ENCODE measurements around the gene TSPAN31. TPM values are rescaled to one million over a fixed set of nuclear protein-coding genes. Genes with fewer than 3 reads are reported as not detected.

The TSPAN31 gene
- total RNA-seq, 1 donor from 2014 or later = 61.3 TPM

- Histone ChIP-seq H3K9me3 (ENCODE audit: low read depth) (no peaks in the 10 kb centered on the region), H3K79me2 (ENCODE audit: low read depth) (peaks cover 39% of the 10 kb centered on the region), H3K4me3 (peak overlapping the region; percentile 85), H3K27me3 (peaks cover 18% of the 10 kb centered on the region), H3K4me2 (peak overlapping the region; percentile 100), H3F3A (ENCODE audit: low read depth) (peaks cover 58% of the 10 kb centered on the region), H3K4me1 (peaks cover 28% of the 10 kb centered on the region), H2AFZ (replicated peaks) (no peak overlapping the region), H3K27ac (no peak overlapping the region), H3K9ac (peak overlapping the region; percentile 95), H4K20me1 (ENCODE audit: low read depth) (peaks cover 7% of the 10 kb centered on the region), H3K36me3 (no peaks in the 10 kb centered on the region)
- Mint-ChIP-seq H3K4me1 (peaks cover 42% of the 10 kb centered on the region), H3K27ac (peak overlapping the region; percentile 97), H3K27me3 (ENCODE audit: insufficient read depth, low read depth) (peaks cover 34% of the 10 kb centered on the region), H3K4me3 (peak overlapping the region; percentile 98), H3K9me3 (peaks cover 3% of the 10 kb centered on the region), H3K36me3 (peaks cover 40% of the 10 kb centered on the region)
- no peak for DNase-seq (ENCODE audit: low spot score)
- TF ChIP-seq CTCF (IDR thresholded peaks at IDR 0.05) (no peak), EZH2phosphoT487 (IDR thresholded peaks at IDR 0.05) (no peak), EZH2 (IDR thresholded peaks at IDR 0.05) (no peak)
These were observed 6.6 kb downstream of the TSPAN31 start for GRCh38 chr12:57751432-57751787.

- Mint-ChIP-seq H3K27me3 (ENCODE audit: insufficient read depth, low read depth) (peaks cover 38% of the 10 kb centered on the region), H3K27ac (peak within 1 kb of the TSS; percentile 97), H3K4me3 (peak within 1 kb of the TSS; percentile 98), H3K9me3 (peaks cover 3% of the 10 kb centered on the region), H3K4me1 (peaks cover 49% of the 10 kb centered on the region), H3K36me3 (peaks cover 36% of the 10 kb centered on the region)
- H3K4me3 ChIP-seq = peak within 1 kb of the TSS; percentile 85
- peaks cover 24% of the 10 kb centered on the region for H3K27me3 ChIP-seq
- peaks cover 31% of the 10 kb centered on the region for H3K4me1 ChIP-seq
- H3K27ac ChIP-seq = peak within 1 kb of the TSS; percentile 11
- no peaks in the 10 kb centered on the region for H3K9me3 ChIP-seq (ENCODE audit: low read depth)
- H2AFZ ChIP-seq (replicated peaks) = no peak within 1 kb of the TSS
- DNase-seq (ENCODE audit: low spot score) = peak; percentile 100
- TF ChIP-seq EZH2 (IDR thresholded peaks at IDR 0.05) = no peak
- TF ChIP-seq EZH2phosphoT487 (IDR thresholded peaks at IDR 0.05) = no peak
- TF ChIP-seq CTCF (IDR thresholded peaks at IDR 0.05) = no peak
- H3K79me2 ChIP-seq (ENCODE audit: low read depth) = peaks cover 35% of the 10 kb centered on the region
- peak within 1 kb of the TSS; percentile 95 for H3K9ac ChIP-seq
- peaks cover 58% of the 10 kb centered on the region for H3F3A ChIP-seq (ENCODE audit: low read depth)
- H3K4me2 ChIP-seq = peak within 1 kb of the TSS; percentile 100
- peaks cover 12% of the 10 kb centered on the region for H4K20me1 ChIP-seq (ENCODE audit: low read depth)
- H3K36me3 ChIP-seq = no peaks in the 10 kb centered on the region
These were observed 7.2 kb downstream of the TSPAN31 start, which contains the start of gene CDK4 for GRCh38 chr12:57751788-57752667. Gene CDK4, minus strand, starts transcription at chr12:57752310. Its CDS starts 593 bp downstream, at chr12:57751717.

- Histone ChIP-seq H3K4me2 (peak overlapping the region; percentile 67), H3K4me1 (peaks cover 31% of the 10 kb centered on the region), H2AFZ (replicated peaks) (no peak overlapping the region), H3K4me3 (peak overlapping the region; percentile 28), H4K20me1 (ENCODE audit: low read depth) (peaks cover 18% of the 10 kb centered on the region), H3K9ac (no peak overlapping the region), H3K79me2 (ENCODE audit: low read depth) (peaks cover 35% of the 10 kb centered on the region), H3F3A (ENCODE audit: low read depth) (peaks cover 53% of the 10 kb centered on the region), H3K36me3 (no peaks in the 10 kb centered on the region), H3K9me3 (ENCODE audit: low read depth) (no peaks in the 10 kb centered on the region), H3K27ac (no peak overlapping the region), H3K27me3 (peaks cover 29% of the 10 kb centered on the region)
- peaks cover 31% of the 10 kb centered on the region for H3K36me3 Mint-ChIP-seq
- peaks cover 36% of the 10 kb centered on the region for H3K27me3 Mint-ChIP-seq (ENCODE audit: insufficient read depth, low read depth)
- peaks cover 3% of the 10 kb centered on the region for H3K9me3 Mint-ChIP-seq
- H3K4me3 Mint-ChIP-seq = peak overlapping the region; percentile 98
- DNase-seq (ENCODE audit: low spot score) = no peak
- no peak overlapping the region for H3K27ac Mint-ChIP-seq
- H3K4me1 Mint-ChIP-seq = peaks cover 50% of the 10 kb centered on the region
- TF ChIP-seq EZH2 (IDR thresholded peaks at IDR 0.05) (no peak), CTCF (IDR thresholded peaks at IDR 0.05) (no peak), EZH2phosphoT487 (IDR thresholded peaks at IDR 0.05) (no peak)
These were observed 7.8 kb downstream of the TSPAN31 start for GRCh38 chr12:57752668-57753000.

All from neural progenitor cell (in vitro differentiated cells).